Stimulated activated CD8-positive, alpha-beta memory T cell treated with anti-CD3 and anti-CD28 coated beads, Interleukin-4, amount 100 ng/mL, for 48 hours (primary cell): ENCODE measurements around the gene PITPNM3.
"Not testable (repeated sequence)": the region's sequence is repeated elsewhere in the genome, so short reads cannot be mapped to it uniquely, and the experiment has no call there.

Source experiments
- DNase-seq: peaks from one replicate; pipeline ENCODE4 v3.0.0-alpha.2; 2020

The PITPNM3 gene

DNA sequence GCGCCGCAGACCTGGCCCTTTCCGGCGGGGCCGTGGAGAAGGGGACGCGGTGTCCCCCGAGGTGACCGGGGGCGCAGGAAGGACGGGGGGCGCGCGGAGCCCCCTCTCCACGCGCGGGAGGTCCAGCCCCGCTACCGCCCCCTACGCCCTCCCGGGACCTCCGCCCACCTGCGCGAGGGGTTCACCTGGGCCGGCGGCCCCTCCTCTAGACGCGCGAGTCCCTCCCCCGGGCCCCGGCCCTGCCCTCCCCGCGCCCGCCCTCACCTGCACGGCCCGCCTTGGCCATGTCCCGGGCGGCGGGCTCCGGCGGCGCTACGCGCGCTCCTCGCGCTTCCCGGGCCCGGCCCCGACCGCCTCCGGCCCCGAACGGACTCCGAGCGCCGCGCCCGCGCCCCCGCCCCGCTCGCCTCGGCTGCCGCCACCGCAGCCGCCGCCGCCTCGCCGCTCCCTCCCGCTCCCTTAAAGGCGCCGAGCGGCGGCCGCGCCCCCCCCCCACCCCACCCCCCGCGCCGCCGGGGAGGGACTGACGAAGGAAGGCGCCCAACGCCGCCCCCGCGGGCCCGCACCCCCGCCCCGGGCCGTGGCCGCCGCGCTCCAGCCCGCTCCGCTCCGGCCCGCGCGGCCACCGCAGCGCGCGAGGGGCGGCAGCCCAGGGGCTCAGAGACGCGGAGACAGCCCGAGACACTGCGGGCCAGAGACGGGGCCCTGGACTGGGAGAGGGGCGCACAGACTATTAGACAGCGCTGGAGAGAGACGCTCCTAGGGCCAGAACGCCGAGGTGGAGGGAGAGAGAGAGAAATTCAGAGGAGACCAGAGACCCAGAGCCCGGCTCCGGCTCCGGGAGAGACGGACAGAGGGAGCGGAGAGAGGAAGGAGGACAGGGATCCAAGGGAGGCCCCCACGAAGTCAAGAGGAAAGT, at the start of gene PITPNM3:
PITPNM3 (minus strand) TSS at position 435 of the 919 bp plus-strand sequence; CDS start at position 286, 149 bp downstream.
- no peak for DNase-seq

DNA sequence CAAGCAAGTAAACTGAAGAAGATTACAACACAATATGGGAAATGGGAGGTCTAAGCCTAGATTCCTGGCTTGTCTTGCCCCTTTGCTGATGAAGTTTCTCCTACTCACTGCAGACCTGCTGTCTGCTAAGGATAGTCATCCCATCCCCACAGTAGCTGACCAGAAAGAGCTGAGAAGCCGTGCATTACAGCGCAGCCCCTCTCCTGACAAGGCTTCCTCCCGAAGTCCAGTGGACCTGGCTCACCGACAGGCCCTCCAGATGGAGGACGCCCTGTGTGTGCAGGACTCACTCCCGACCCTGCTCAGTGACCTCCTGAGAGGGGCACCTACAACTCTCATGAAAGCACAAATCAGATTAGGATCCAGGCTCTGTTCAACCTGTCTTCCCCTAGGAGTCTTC, 48.8 kb upstream of the PITPNM3 start:
- no peak for DNase-seq

DNA sequence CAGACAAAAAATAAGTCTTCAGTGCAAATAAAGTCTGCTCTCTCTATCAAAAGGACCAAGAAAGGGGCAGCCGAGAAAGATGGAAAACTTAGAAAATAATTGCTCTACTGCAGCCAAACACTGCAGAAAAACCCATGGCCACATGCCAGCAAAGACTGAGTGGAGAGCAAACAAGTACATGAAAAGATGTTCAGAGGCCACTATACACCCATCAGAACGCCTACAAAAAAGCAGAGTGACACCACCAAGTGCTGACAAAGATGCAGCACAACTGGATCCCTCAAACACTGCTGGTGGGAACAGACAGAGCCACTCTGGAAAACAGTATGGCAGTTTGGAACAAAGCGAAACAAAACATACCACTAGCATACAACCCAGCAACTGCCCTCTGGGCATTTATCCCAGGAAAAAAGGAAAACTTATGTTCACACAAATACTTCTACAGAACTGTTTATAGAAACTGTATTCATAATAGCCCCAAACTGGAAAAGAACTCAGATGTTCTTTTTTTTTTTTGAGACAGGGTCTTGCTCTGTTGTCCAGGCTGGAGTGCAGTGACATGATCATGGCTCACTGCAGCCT, 47.5 kb upstream of the PITPNM3 start:
- DNase-seq, result no peak

DNA sequence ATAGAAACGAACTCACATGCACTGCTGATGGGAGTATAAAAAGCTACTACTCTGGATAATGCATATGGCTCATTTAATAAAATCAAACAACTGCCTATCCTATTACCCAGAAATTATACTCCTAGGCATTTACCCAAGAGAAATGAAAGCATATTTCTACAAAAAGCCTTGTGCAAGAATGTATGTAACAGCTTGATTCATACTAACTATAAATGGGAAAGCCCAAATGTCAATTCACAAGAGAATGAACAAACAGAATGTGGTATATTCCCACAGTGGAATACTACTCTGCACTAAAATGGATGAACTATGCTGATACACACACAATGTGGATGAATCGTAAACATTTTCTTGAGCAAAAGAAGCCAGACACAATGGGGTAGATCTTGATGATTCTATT, 45.8 kb upstream of the PITPNM3 start:
- no peak for DNase-seq

DNA sequence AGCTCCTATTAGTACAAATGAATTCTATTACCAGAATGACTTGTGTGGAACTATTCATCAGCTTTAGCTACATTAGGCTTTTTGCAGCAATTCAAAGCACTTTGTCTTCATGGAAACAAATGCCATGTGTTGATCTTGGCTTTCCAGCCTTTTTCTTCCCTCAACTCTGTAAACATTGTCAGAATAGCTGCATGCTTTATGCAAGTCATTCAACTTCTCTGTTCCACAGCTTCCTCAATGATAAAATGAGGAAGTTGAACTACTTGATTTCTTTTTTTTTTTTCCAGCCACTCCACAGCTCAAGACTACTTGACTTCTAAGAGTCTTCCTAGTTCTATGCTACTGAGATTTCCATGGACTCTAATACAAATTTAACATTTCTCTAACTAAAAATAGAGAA, 43.0 kb upstream of the PITPNM3 start:
- no peak for DNase-seq

DNA sequence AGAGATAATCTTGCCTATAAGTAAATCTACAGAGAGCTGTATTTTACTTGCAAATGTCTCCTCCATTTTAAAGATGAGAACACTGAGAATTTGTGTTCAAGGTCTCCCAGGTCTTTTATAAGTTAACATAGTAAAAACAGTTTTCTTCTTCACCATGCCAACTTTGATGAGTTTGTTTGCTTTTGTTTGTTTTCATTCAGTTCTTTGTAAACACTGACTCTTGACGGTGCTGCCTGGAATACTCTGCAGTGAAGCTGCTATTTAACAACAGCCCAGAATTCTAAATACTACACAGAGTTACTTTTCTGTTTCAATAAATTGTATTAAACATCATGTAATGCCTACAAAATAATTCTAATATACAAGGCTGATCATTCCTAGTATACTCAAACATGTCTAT, 41.4 kb upstream of the PITPNM3 start:
- DNase-seq, result no peak

DNA sequence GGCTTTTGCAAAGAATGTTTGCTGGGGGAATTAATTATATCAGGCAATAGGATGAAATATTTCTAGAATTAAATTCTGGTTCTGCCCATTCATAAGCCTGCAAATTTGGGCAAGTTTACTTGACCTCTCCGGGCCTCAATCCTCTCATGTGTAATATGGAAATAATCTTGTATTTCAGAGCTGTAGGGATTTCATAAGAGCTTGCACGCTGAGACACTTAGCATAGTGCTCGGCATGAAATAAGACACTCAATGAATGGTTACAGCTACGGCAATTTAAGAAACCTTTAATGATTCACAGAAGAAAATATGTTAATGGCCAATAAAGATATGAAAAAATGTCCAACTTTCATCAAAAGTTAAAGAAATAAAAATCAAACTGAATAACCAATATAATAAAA, 40.6 kb upstream of the PITPNM3 start:
- no peak for DNase-seq

DNA sequence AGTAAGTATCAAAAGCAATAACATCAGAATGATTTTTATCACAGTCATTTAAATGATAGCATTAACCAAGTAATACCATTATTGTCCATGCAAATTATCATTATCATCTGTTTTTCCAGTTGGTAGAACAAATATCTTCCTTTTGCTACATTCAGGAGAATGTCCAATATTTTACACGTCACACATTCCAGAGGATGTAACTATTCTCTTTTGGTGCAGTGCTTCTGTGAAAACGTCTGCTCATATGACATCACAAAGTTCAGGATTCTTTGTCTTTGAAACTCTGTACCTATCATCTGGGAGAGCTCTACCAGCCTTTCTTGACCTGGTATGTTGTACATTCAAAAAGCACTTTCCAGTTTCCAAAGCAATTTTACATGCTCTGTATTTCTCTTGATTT, 40.2 kb upstream of the PITPNM3 start:
- no peak for DNase-seq

DNA sequence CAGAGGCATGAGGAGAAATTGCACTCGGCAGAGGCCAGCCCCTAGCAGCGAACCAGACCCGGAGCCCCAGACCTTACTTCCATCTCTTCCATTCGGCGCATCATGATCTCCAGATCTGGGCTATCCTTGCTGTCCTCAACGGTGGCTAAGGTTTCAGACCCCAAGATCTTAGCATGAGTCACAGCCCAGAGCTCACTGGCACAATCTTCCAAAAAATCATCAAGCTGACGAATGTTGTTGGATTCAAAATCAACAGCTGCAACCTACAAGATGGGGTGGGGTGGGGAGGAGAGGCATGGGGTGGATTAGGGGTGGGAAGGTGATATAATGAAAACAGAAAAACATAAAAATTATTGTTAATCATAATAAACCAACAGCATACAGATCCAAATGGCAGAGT, 39.7 kb upstream of the PITPNM3 start:
- no peak for DNase-seq

DNA sequence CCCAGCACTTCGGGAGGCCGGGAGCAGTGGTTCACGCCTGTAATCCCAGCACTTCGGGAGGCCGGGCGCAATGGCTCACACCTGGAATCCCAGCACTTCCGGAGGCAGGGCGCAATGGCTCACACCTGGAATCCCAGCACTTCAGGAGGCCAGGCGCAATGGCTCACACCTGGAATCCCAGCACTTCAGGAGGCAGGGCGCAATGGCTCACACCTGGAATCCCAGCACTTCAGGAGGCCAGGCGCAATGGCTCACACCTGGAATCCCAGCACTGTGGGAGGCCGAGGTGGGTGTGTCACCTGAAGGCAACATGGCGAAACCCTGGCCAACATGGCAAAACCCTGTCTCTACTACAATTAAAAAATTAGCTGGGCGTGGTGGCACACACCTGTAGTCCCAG, 37.0 kb upstream of the PITPNM3 start:
- DNase-seq, result not testable (repeated sequence)

DNA sequence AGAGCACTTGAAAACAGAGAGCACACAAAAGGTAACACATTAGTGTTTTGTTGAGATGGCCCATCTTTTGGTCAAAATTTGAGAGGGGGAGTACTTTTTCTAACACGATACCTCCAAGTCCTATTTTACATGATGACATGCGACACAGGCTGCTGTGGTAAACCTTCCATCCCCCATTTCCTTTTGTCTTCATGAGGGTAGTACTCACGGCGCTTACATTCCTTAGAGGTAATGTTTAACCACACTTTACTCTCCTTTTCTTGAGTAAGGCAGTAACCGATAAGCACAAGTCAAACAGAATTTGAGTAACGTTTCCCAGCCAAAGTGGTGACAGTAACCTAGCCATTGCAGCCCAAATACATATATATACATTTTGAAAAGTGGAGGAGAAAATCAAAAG, 35.8 kb upstream of the PITPNM3 start:
- DNase-seq, result no peak

DNA sequence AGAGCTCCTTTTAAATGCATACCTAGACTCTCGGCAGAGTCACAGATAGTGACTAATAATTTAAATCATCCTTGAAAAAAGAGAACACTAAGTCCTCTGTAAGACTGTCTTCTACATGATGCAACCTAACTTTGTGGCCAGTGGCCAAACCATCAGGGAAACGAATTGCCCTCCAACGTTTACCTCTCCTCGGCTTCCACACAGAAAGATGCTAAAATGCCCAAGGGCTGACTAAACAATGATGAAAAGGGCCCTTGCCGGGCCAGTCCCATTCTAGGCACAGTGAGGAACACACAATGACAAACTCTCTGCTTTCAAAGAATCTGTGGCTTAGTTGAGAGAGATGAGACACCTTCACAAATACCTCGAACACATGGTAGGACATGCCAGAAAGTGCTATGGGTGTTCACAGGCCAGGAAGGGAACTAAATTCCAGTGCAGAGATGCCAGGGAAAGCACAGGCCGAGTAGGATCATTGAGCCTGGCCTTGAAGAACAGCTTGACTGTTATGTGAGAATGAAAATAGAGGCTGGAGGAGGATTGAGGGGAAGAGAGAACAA, 35.3 kb upstream of the PITPNM3 start:
- DNase-seq, result no peak

DNA sequence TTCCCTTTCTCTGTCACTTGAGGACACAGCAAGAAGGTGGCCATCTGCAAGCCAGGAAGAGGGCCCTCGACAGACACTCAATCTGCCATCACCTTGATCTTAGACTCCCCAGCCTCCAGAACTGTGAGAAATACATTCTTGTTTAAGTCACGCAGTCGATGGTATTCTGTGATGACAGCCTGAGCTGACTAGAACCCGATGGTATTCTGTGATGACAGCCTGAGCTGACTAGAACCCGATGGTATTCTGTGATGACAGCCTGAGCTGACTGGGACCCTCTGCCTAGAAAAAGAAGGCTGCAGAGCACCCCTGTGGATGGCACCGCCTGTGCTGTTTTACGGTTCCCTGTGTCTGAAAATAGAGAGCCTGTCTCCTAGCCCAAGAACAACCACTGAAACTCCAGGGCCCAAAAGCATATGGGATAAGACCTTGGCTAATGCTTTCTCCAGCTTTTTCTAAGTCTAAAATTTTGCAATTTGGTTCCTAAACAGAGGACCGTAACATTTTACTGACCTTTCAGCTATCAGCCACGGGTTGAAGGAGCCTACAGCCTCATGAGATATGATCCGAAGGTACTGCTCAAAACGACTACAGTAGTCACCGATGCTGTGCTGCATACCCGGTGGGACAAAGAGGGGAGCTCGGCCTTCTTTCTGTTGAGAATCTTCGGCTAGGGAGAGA, 33.1 kb upstream of the PITPNM3 start:
- no peak for DNase-seq

DNA sequence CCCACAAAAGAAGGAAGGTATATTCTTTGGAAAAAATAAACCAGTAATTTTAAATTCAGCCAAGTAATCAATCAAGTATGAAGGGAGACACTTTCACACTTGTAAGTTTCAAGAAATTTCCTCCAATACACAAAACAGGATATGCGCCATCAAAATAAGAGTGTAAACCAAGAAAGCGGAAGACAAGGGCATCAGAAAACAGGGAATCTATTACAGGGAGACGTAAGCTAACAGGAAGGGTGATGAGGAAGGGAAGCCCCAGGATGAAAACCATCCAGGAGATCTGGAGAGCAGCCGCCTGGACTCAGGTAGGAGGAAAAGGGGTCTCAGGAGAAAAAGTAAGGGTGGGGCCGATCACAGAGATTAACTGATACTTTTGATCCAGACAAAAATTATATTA, 31.8 kb upstream of the PITPNM3 start:
- DNase-seq, result no peak

DNA sequence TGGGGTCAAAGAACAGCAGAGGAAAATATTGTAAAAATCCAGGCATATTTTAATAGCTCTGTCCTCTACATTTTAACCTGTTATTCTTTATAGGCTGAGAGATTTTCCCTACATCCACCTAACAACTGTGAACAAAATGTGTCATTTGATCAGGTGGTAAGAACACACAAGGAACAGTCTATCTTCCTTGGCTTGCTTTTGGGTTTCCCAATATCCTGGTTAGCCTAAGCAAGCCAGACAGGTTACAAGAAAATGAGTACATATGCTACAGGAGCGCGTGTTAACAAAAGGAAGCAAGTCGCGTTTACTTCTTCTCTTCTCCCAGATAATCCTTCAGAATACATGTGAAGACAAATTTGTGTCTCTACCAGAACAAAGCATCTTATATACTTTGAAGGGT, 31.0 kb upstream of the PITPNM3 start:
- DNase-seq, result no peak

DNA sequence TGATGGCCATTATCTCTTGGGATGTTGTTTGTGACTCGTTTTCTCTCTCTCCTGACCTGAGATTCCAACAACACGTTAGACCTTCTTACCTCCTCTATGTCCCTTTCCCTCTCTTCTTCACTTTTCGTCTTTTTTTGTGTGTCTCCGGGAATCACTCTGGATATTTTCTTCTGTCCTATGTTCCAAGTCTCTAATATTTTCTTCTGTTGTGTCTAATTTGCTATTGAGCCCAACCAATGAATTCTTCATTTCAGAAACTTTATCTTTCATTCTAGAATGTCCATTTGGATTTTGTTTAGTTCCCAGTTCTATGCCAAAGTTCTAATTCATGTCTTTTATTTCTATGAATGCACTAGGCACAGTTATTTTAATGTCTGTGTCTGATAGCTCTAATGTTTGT, 27.1 kb upstream of the PITPNM3 start:
- no peak for DNase-seq

DNA sequence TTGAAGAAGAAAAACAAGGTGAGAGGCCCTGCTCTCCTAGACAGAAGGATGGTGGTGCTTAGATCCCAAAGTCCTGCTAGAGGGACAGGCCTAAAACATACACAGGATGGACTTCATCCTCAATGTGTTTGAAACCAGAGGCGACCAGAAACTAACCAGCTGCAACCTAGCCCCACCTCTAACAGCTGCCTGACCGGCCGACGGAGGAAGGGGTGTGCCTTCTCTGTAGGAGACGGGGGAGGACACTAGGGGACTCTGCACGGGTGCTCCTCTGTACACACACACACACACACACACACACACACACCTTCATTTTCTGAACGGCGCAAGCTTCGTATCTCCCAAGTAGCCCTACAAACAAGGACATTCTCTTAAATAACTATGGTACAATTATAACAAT, 24.3 kb upstream of the PITPNM3 start:
- DNase-seq, result no peak

DNA sequence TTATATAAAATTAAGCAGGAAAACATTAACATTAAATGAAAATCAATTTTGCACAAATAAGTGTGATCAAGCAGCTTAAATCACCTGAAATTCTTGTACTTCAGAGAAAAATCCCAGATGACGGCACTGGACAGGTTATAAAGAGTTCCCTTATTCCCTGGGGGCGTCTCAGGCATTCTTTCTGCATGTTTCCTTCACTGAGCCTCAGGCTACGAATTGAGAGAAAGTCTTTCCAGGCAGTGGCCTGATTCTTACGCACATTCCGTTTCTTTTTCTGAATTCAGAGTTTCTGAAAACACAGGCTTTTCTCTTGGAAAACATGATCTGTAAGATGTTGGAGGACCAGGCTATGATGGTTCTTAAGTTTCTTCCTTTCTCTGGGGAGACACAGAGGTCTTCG, 22.1 kb upstream of the PITPNM3 start:
- DNase-seq, result no peak

DNA sequence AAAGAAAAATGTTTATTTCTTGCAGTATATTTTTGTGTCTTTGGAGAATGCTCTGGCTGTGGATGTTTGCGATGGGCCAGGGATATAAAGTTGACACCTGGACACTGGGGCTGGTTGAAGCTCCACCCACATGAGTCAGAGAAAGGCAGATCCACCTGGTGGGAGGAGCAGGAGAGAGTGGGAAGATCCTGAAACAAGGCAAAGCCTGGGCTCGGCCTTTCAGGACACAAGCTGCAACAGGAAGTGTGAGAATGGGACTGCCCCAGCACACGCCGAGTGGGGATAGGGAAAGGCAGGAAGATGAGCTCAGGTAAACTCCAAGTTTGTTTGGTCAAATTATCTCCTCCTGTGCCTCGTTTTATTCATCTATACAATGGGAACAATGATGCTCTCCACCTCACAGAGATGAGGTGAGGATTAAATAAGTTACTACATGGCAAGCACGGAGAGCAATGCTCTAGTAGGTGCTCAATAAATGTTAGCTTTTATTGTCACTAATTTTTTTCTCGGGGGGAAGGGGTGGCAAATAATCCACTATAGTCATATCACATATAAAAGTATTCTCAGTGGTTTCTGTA, 21.4 kb upstream of the PITPNM3 start:
- DNase-seq, result no peak

DNA sequence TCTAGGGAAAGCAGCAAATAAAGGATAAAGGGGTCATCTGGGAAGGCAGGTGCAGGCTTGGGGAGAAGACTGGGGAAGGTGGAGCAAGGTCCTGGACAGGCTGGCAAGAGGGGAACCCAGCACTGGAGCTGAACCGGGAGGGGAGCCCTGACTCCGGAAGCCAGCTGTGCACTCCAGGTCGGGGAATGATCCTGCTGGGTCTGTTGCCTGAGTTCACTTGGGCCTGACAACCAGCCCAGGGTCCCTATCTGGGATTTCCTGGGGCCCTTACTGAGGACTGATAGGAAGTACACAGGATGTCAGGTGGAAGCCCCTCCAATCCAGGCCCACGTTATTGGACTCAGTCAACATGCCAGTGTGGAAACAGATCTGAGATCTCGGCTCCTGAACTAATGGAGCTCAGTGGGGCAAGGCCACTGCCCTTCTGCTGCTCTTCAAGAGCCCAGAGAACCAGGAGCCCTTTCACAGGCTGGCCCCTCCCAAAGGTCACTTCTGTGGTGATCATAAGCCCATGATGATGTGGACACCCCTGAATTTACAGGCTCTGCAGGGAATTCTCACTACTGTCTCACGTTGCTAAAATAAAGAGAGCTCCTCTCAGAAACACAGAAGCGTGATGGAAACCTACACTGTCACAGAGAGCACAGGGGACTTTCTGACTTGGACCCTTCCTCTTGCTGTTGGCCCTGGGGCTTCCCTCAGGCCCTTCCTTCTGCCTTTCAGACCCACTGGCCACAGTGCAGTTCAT, 19.9 kb upstream of the PITPNM3 start:
- no peak for DNase-seq

DNA sequence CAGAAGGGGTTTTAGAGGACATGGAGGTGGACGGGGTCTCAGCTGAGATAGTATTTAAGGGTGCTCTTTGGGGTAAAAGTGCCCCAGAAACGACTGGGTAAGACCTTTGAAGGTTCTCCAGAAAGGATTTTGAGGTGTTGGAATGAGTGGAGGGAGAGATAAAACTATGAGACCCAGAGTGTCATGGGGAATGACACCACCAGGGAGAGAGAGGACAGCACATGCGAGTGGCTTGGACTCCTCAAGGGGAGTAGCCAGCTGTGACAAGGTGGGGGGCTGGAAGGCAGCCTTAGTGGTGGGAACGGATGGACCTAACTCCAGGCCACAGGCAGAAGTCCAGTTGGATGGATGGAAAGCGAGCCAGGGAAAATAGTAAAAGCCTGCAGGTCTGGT, 19.2 kb upstream of the PITPNM3 start:
- no peak for DNase-seq
